ENCODE measurements around the gene CEP85.
A peak's percentile ranks its signal among the peaks of the same experiment; 100 is the strongest.

The CEP85 gene

GRCh38 chr1:26252718-26253117, 18.7 kb downstream of the CEP85 start:
- no peak for DNase-seq (ENCODE audit: low read depth)
- no peak overlapping the region for H3K4me3 ChIP-seq (ENCODE audit: low read depth, low read length)
- TF ChIP-seq CTCF (conservative IDR thresholded peaks at IDR 0.05; ENCODE audit: low read depth, low read length): no peak

GRCh38 chr1:26254404-26254803, 20.4 kb downstream of the CEP85 start:
- H3K4me3 ChIP-seq (ENCODE audit: low read depth, low read length): no peak overlapping the region

GRCh38 chr1:26257222-26257621, 23.2 kb downstream of the CEP85 start:
- no peak for TF ChIP-seq CTCF (conservative IDR thresholded peaks at IDR 0.05; ENCODE audit: low read depth, low read length)
- no peak for DNase-seq (ENCODE audit: low read depth)
- H3K4me3 ChIP-seq (ENCODE audit: low read depth, low read length): no peak overlapping the region

More at GRCh38 chr1:26254404-26254803, 20.4 kb downstream of the CEP85 start:
- peak; percentile 13 for DNase-seq (ENCODE audit: low read depth)
- TF ChIP-seq CTCF (conservative IDR thresholded peaks at IDR 0.05; ENCODE audit: low read depth, low read length): no peak

GRCh38 chr1:26259005-26259404, 25.0 kb downstream of the CEP85 start:
- no peak overlapping the region for H3K4me3 ChIP-seq (ENCODE audit: low read depth, low read length)
- TF ChIP-seq CTCF (conservative IDR thresholded peaks at IDR 0.05; ENCODE audit: low read depth, low read length): no peak
- DNase-seq (ENCODE audit: low read depth): no peak

GRCh38 chr1:26259578-26259977, 25.6 kb downstream of the CEP85 start:
- no peak for DNase-seq (ENCODE audit: low read depth)
- no peak overlapping the region for H3K4me3 ChIP-seq (ENCODE audit: low read depth, low read length)
- TF ChIP-seq CTCF (conservative IDR thresholded peaks at IDR 0.05; ENCODE audit: low read depth, low read length): no peak

- no peak overlapping the region for H3K4me3 ChIP-seq (ENCODE audit: low read depth, low read length)
- DNase-seq (ENCODE audit: low read depth): no peak
- no peak for TF ChIP-seq CTCF (conservative IDR thresholded peaks at IDR 0.05; ENCODE audit: low read depth, low read length)
These were observed 29.2 kb downstream of the CEP85 start for GRCh38 chr1:26263212-26263611.

GRCh38 chr1:26265405-26265804, 31.4 kb downstream of the CEP85 start:
- no peak overlapping the region for H3K4me3 ChIP-seq (ENCODE audit: low read depth, low read length)
- no peak for TF ChIP-seq CTCF (conservative IDR thresholded peaks at IDR 0.05; ENCODE audit: low read depth, low read length)
- no peak for DNase-seq (ENCODE audit: low read depth)

All from choroid plexus epithelial cell (primary cell).